Neuron (in vitro differentiated cells): ENCODE data around the gene HSPA1L.

Experiments used
- H2AFZ ChIP-seq: one replicate; pipeline ENCODE4 v1.6.1; 2013; ENCODE audit warnings: low read depth, mild to moderate bottlenecking, inconsistent platforms, low read length, moderate library complexity
- H3K27me3 ChIP-seq: one replicate; pipeline ENCODE4 v1.6.1; 2013; ENCODE audit warnings: low read length; ENCODE audit not compliant: insufficient read depth
- H3K36me3 ChIP-seq: one replicate; pipeline ENCODE4 v1.6.1; 2013; ENCODE audit warnings: low read length; ENCODE audit not compliant: insufficient read depth
- H3K4me1 ChIP-seq: one replicate; pipeline ENCODE4 v1.6.1; 2013; ENCODE audit warnings: low read length; ENCODE audit not compliant: insufficient read depth
- H3K4me3 ChIP-seq: 2 replicates; pipeline ENCODE4 v1.5.1; 2013; ENCODE audit warnings: mild to moderate bottlenecking, low read length, moderate library complexity
- H3K9me3 ChIP-seq: one replicate; pipeline ENCODE4 v1.6.1; 2013; ENCODE audit warnings: low read length

Gene HSPA1L

GRCh38 chr6:31768363-31769257 is 46.5 kb downstream of the HSPA1L start:
- Histone ChIP-seq H2AFZ (no peak overlapping the region), H3K27me3 (no peaks in the 10 kb centered on the region), H3K4me3 (no peak overlapping the region), H3K4me1 (peaks cover 8% of the 10 kb centered on the region), H3K9me3 (no peaks in the 10 kb centered on the region), H3K36me3 (peaks cover 5% of the 10 kb centered on the region)

- H3K36me3 ChIP-seq: peaks cover 7% of the 10 kb centered on the region
- H2AFZ ChIP-seq: no peak overlapping the region
- H3K27me3 ChIP-seq: no peaks in the 10 kb centered on the region
- H3K4me3 ChIP-seq: no peak overlapping the region
- peaks cover 19% of the 10 kb centered on the region for H3K4me1 ChIP-seq
- H3K9me3 ChIP-seq: no peaks in the 10 kb centered on the region
These were observed 47.9 kb downstream of the HSPA1L start for GRCh38 chr6:31767096-31767645.

GRCh38 chr6:31765910-31766794 is 48.9 kb downstream of the HSPA1L start:
- no peaks in the 10 kb centered on the region for H3K9me3 ChIP-seq
- H2AFZ ChIP-seq: no peak overlapping the region
- H3K4me3 ChIP-seq: no peak overlapping the region
- H3K27me3 ChIP-seq: no peaks in the 10 kb centered on the region
- H3K36me3 ChIP-seq: peaks cover 17% of the 10 kb centered on the region
- H3K4me1 ChIP-seq: peaks cover 19% of the 10 kb centered on the region

- Histone ChIP-seq H3K27me3 (no peaks in the 10 kb centered on the region), H2AFZ (no peak overlapping the region), H3K9me3 (no peaks in the 10 kb centered on the region), H3K4me3 (no peak overlapping the region), H3K36me3 (peaks cover 23% of the 10 kb centered on the region), H3K4me1 (peaks cover 19% of the 10 kb centered on the region)
These were observed 49.5 kb downstream of the HSPA1L start for GRCh38 chr6:31765559-31765909.

DNA sequence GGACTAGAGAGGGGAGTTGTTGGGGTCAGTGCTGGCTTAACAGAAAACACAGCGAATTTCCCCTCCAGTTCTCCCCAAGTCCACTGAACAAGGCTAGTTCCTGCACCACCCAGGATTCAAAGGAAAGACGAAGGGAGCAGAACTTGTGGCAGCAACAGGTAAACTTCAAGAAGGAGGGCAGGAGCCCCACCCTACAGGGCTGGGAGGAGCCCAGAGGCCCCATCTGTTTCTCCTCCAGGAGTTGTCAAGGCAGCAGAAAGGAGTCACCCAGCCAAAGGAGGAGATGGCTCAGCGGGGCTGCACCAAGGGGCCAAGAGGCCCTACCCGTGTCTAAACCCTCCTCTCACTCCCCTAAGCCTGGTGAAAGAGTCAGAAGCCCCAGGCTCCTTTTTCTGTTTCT is 50.9 kb downstream of the HSPA1L start:
- H3K9me3 ChIP-seq: no peaks in the 10 kb centered on the region
- H3K36me3 ChIP-seq: peaks cover 36% of the 10 kb centered on the region
- no peak overlapping the region for H2AFZ ChIP-seq
- H3K27me3 ChIP-seq: no peaks in the 10 kb centered on the region
- H3K4me1 ChIP-seq: peaks cover 19% of the 10 kb centered on the region
- no peak overlapping the region for H3K4me3 ChIP-seq

DNA sequence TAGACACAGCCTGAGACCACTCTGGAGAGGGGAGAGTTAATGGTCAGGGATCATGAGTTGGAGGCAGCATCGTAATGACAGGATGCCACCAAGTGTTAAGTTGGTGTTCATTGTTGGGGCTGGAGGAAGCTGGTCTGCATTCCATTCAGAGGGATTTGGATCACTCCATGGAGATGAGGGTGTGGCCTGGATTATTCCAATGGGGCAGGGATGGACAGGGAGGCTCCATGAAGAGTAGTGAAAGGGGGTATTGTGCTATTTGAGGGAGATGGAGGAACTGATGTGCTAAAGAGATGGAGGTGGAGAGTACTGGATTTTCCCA is 51.5 kb downstream of the HSPA1L start:
- Histone ChIP-seq H2AFZ (no peak overlapping the region), H3K4me1 (peaks cover 19% of the 10 kb centered on the region), H3K27me3 (no peaks in the 10 kb centered on the region), H3K4me3 (no peak overlapping the region), H3K36me3 (peaks cover 42% of the 10 kb centered on the region), H3K9me3 (no peaks in the 10 kb centered on the region)

- Histone ChIP-seq H3K4me1 (peaks cover 19% of the 10 kb centered on the region), H3K9me3 (no peaks in the 10 kb centered on the region), H3K4me3 (no peak overlapping the region), H3K27me3 (no peaks in the 10 kb centered on the region), H3K36me3 (peaks cover 47% of the 10 kb centered on the region), H2AFZ (no peak overlapping the region)
These were observed 52.0 kb downstream of the HSPA1L start for GRCh38 chr6:31762878-31763618.

DNA sequence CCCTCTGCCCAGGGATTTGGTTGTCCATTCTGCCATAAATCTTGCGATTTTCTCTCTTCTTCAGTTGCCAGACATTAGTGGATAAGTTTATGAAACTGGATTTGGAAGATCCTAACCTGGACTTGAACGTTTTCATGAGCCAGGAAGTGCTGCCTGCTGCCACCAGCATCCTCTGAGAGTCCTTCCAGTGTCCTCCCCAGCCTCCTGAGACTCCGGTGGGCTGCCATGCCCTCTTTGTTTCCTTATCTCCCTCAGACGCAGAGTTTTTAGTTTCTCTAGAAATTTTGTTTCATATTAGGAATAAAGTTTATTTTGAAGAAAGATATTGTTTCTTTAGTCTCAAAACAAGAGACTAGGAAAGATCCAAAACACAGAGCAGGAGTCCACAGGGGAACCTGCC is 52.7 kb downstream of the HSPA1L start, which contains the start of gene SAPCD1:
TSS of gene SAPCD1 (plus strand) at position 301 of the 400 bp plus-strand sequence. CDS start 399 bp downstream, outside the sequence.
- H3K36me3 ChIP-seq: peaks cover 48% of the 10 kb centered on the region
- H3K4me3 ChIP-seq: no peak within 1 kb of the TSS
- peaks cover 19% of the 10 kb centered on the region for H3K4me1 ChIP-seq
- no peaks in the 10 kb centered on the region for H3K9me3 ChIP-seq
- H3K27me3 ChIP-seq: no peaks in the 10 kb centered on the region
- no peak within 1 kb of the TSS for H2AFZ ChIP-seq

DNA sequence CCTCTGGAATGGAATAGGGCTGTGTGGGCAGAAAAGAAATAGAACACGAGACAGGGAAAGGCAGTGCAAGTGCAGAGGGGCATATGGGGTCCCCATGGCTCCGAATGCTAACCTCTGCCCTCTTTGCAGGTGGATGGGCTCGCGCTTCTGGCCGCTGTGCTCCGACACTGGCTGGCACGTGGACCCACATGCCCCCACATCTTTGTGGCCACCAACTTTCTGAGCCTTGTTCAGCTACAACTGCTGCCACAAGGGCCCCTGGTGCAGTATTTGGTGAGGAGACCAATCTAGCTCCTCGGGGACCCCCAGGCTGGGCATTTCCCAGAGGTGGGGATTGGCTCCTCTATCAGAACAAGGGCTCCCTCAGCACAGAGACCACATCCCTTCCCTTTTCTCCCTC is 53.7 kb downstream of the HSPA1L start:
- Histone ChIP-seq H3K4me3 (no peak overlapping the region), H3K9me3 (no peaks in the 10 kb centered on the region), H3K4me1 (peaks cover 19% of the 10 kb centered on the region), H2AFZ (no peak overlapping the region), H3K36me3 (peaks cover 48% of the 10 kb centered on the region), H3K27me3 (no peaks in the 10 kb centered on the region)

- H3K4me3 ChIP-seq: no peak overlapping the region
- peaks cover 48% of the 10 kb centered on the region for H3K36me3 ChIP-seq
- H3K27me3 ChIP-seq: no peaks in the 10 kb centered on the region
- H2AFZ ChIP-seq: no peak overlapping the region
- no peaks in the 10 kb centered on the region for H3K9me3 ChIP-seq
- peaks cover 19% of the 10 kb centered on the region for H3K4me1 ChIP-seq
These were observed 54.3 kb downstream of the HSPA1L start for GRCh38 chr6:31760790-31761189.
